Measurements from ENCODE around the gene CDK13.

CDK13 gene

DNA sequence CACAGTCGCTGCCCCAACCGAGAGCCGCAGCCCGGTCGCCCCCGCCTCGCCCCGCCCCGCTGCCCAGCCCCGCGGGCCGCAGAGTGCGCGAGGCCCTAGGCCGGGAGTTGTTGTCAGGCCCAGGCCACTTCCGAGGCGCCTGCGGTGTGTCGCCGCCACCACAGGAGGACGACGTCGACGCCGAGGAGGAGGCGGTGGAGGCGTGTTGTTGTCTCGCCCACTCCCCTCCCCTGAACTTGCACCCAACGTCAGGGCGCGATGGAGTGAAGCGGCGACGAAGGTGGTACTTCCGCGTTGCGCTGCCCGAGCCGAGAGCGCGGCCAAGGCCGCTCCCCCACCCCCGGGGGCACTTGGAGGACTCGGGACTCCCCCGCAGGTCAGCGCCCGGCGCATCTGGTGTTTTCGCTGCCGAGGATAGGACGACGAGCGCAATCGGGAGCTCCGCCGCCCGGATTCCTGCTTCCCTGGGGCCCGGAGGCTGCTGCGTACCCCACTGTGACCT lies at the start of gene CDK13:
Gene CDK13 (plus strand): TSS at position 286 of the 502 bp plus-strand sequence. CDS start 386 bp downstream, outside the sequence.
- DNase-seq: peak; percentile 86

DNA sequence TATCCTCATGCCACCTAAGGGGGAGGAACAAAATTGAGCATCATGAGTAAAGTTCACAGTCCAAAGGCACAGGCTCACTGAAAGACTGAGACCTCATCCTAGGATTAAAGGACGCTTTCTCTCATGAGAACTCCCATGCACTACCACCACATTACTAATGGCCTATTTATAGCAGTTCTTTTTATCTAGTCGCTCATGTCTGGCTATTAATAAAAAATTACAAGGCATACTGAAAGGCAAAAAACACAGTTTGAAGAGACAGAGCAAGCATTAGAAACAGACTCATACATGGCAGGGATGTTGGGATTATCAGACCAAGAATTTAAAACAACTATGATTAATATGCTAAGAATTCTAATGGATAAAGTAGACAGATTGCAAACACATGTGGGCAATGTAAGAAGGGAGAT lies 46.0 kb upstream of the CDK13 start:
- no peak for DNase-seq

DNA sequence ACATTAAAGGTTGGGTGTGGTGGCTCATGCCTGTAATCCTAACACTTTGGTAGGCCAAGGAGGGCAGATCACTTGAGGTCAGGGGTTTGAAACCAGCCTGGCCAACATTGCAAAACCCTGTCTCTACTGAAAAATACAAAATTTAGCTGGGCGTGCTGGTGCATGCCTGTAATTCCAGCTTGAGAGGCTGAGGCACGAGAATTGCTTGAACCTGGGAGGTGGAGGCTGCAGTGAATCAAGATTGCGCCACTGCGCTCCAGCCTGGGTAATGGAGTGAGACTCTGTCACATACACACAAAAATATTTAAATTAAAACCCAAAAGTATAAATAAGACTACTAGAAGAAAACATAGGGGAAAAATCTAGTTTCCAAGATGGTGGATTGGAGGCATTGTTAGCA lies 41.9 kb upstream of the CDK13 start:
- no peak for DNase-seq

DNA sequence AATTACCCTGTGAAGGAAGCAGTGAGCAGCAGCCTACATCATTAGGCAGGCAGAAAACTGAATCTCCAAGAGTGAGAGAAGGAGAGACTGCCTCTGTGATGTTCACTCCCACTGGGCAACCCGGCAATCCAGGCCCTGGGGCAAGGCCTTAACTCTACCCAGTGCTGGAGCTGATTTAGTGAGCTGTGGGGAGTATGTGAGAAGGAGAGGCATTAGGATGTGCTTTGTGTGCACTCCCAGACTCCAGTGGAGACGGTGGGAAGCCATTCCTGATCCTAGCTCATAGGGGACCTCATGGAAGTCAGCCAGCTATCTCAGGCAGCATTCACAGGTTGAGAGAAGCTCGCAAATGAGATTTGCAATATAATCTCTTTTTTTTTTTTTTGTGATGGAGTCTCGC lies 41.1 kb upstream of the CDK13 start:
- DNase-seq: no peak

DNA sequence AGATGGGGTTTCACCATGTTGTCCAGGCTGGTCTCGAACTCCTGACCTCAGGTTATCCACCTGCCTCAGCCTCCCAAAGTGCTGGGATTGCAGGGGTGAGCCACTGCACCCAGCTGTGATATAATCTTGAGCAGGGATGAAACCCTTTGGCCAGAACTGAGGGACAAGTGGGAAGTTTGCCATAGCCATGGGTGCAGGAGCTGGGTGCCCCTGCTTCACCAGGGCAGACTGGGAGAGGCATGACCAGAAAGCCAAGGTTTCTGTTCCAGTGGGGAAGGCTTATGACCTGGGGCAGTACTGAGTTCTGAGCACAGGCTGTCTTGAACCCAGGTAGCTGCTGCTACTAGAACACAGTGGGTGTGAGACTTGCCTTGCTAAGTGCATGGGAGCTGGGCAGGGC lies 40.5 kb upstream of the CDK13 start:
- DNase-seq: no peak

DNA sequence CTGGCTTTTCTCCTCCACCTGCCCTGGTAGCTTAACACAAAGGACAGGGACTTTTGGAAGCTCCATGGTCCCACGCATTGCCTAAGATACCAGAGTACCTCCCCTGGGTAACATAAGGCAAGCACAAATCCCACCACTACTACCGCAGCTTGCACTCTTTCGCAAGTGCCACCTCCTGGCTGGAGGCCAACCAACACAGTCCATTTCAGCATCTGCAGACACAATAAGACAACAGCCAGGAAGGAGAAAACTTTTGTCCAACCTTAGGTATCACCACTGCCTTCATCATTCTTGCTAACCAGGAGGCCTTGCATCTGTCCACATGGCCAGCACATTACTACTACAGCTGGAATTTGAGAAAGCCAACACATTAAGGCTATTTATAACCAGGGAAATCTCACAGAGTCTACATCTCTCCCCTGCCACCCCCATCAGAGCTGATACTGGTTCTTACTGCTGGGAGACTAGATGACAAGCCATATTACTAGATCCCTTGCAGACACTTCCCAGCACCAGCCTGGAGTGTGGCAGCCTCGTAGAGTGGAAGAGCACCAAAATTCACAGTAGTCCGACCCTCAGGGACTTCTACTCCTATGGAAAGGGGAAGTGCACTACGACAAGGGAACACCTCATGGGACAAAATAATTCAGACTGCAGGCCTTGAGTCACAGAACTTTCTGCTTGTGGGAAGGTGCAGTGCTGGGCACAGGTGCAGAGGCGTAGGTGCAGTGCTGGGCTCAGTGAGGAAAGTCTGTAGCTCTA lies 39.8 kb upstream of the CDK13 start:
- no peak for DNase-seq

DNA sequence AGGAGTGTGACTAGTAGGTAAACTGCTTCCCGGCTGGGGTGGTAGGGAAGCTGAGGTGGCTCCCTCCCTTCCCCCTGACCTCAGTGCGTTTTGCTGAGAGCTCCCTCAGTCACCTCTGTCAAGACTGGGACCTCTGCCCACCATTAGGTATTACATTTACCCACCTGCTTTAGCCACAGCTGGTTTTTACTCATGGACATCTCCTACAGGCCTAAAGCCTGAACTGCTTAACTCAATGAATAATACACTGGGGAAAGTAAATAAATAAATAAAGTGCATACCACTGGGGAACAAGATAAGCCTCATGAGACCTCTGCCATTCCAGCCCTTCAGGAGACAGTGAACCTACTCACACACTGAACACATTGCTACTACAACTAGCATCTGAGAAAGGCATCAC lies 38.9 kb upstream of the CDK13 start:
- DNase-seq: no peak

DNA sequence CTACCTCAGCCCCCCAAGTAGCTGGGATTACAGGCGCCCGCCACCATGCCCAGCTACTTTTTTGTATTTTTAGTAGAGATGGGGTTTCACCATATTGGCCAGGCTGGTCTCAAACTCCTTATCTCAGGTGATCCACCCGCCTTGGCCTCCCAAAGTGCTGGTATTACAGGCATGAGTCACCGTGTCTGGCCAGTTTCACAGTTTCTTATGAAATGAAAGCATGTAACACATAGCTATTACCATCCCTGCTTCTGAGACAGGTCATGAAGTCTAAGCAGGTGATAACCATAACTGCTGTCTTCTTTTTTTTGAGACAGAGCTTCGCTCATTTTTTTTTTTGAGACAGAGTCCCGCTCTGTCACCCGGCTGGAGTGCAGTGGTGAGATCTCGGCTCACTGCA lies 34.2 kb upstream of the CDK13 start:
- DNase-seq: peak; percentile 2

DNA sequence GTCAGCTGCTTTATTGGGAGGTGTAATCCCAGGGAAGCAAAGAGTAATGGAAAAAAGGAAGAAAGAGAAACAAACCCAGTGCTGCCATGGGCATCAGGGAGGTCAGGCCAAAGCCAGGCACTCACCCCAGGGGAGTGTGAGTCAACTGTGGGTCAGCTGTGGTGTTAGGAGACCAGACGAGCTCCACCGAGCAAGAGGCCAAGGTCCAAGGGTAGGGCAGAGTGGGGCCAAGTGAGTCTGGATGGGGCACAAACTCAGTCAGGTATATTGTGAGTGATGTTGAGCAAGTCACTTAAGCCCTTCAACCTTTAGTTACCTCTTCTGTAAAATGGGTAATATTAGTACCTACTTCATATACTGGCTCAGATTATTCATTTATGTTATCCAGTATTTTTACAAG lies 30.4 kb upstream of the CDK13 start:
- DNase-seq: no peak

DNA sequence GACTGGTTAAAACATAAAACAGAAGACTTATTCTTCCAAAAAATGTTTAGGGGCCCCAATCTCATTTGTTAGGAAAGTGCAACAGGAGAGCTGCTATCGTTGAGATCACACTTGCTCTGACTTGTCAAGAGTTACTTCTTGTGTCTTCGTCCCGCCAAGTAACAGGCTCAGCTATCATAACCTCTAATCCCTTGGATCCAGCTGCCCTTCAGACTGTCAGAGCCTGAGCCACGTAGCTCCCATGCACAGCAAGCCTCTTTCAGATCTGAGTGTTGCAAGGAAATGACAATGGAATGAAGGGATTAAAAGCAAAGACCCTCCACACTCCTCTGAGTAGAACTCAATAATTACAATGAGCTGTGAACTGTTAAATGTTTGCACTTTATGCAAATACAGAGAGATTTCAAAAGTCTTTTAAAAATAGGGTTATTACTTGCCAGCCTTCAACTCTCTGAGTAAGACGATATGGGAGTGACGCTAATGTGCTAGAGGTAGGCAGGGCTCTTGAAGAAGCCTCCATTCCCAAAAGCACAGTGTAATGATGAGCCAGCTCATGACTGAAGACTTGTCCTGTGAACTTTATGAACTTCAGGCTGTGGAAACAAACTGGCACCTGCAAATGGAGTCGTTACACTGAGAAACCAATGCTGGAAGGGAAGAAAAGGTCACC lies 28.4 kb upstream of the CDK13 start:
- no peak for DNase-seq

DNA sequence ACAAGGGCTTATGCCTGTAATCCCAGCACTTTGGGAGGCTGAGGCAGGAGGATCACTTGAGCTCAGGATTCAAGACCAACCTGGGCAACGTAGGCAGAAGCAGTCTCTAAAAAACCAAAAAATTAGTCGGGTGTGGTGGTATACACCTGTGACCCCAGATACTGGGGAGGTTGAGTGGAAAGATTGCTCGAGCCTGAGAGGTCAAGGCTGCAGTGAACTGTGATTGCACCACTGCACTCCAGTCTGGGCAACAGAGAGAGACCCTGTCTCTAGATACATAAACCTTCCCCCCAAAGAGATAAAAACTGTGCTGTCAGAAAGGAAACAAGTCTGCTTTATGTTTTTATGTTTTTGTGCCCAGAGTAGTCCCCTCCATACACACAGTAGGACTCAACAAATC lies 27.5 kb upstream of the CDK13 start:
- DNase-seq: no peak

DNA sequence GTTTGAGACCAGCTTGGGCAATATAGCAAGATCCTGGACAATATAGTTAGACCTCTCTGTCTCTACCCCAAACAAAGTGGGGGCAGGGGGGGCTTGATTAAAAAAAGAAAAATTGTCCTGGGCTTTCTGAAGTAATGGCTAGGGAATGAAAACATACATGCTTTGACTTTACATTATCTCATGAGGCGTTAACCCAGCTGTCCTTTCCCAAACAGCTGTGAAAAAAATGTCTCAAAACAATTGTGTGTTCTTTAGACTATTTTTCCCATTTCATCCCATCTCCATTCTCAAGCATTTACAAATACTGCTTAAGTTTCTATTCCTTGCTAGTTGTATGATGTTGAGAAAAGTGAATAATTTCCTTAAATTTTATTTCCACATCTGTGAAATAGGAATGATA lies 27.0 kb upstream of the CDK13 start:
- no peak for DNase-seq

DNA sequence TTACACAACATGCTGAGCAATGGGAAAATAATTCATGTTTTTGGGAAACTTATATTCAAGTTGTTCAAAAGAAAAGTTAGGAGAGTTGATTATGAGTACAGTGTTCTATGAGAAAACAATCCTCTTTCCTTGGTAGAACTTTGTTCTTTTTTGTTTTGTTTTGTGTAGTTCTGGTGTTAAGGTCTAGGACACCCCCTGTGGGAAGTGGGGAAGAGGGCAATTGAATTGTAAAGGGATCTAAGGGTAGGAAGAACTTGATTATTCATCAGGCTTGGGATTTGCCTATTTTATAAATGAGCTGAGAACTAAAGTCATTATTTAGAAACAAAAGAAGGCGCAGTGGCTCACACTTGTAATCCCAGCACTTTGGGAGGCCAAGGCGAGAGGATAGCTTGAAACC lies 25.9 kb upstream of the CDK13 start:
- no peak for DNase-seq

DNA sequence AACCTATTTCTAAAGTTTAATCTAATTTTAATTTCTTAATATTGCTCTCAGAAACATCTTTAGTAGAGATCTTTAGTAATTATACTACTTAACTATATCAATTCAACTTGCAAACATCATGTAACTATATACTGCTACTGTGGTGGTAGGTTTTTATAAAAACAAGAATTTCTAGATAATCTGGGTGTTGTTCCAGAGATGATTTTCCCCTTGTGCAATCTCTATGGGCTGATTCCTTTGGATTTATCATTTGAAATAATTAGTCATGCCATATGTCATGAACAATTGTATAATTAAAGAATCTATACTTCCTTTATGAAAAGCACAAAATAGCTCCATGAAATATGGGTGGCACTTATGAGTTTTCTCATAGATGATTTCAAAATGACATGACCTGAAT lies 23.9 kb upstream of the CDK13 start:
- DNase-seq: no peak

DNA sequence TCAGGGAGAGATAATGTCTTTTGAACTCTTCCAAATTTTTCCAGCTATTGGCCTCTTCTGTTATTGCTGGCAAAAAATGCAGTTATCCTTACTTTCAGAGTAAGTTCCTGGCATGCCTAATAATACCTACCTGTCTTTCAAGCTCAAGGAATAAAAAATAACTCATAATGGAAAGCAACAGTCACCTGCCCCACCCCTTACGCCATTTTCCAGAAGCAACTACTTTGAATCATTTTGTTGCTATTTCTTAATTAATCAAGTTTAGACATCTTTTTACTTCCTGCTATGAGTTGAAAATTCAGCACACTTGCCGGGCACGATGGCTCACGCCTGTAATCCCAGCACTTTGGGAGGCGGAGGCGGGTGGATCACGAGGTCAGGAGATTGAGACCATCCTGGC lies 23.0 kb upstream of the CDK13 start:
- no peak for DNase-seq

DNA sequence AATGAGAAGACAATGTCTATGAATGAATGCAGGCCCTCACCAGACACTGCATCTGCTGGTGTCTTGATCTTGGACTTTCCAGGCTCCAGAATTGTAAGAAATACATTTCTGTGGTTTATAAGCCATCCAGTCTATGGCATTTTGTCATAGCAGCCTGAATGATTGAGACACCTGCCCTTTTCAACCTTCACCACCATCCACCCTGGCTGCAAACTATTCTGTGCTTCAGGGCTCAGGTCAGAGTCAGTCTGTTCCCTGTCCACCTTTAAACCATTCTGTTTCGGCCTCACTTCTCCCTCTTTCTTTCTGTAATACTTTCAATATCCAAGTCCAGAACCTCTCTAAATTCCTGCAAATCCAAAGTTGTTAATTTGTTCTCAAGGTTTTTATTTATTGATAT lies 15.9 kb upstream of the CDK13 start:
- no peak for DNase-seq

DNA sequence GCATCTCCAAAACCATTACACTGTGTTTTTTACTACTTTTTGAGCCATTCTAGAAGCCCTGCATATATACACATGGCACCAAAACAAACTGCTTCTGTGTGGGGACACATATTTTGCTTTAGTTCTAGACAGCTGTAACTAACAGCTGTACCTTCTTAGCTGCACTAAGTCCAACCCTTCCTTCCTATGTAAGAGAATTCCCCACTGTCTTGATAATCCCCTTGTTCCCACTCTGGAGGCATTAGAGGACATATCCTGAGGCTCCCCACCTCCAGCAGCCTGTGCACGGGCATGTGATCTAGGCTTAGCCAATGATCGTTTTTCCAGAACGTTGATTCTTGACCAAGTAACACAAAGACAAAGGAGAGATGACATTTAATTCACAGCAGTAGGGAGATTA lies 13.3 kb upstream of the CDK13 start:
- no peak for DNase-seq

DNA sequence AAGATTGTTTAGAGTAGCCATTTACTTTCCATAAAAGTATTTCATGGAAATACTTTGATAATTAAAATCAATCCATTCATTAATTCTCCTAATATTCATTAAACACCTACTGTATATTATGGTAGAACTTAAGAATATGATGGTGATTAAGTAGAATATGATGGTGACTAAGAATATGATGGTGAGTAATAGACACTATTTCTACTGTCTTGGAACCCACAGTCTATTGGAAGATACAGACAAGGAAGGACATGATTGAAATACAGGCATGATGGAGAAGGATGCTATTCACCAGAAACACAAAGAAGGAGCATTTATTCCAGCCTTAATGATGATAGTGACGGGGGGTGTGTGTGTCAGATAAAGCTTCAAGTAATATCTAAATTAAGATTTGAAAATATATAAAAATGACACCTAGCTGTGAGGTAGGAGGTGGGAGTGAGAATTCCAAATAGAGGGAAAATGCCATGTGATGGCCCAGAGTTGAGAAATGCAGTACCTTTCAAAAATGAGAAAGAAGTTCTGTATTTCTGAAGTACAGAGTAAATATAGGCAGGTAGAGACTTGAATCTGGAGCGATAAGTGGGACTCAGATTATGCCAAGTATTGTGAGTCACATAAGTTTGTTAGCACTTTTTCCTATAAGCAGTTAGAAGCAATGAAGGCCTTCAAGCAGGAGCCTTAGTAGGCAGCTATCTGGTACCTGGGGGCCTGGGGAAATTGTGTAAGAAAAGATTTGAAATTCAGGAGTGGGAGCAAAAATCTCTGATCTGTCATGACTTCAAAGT lies 12.5 kb upstream of the CDK13 start:
- no peak for DNase-seq

DNA sequence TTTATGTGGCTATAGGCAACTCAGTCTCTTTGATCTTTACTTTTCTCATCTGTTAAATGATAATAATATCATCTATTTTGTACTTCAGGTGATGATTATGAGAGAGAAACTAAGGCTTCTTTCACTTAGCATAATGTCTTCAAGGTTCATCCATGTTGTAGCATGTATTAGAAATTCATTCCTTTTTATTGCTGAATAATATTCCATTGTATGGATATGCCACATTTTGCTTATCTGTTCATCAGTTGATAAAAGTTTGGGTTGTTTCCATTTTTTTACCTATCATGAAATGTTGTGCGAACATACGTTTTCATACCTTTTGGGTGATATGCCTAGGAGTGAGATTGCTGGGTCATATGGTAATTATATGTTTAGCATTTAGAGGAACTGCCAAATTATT lies 7.2 kb upstream of the CDK13 start:
- DNase-seq: no peak

DNA sequence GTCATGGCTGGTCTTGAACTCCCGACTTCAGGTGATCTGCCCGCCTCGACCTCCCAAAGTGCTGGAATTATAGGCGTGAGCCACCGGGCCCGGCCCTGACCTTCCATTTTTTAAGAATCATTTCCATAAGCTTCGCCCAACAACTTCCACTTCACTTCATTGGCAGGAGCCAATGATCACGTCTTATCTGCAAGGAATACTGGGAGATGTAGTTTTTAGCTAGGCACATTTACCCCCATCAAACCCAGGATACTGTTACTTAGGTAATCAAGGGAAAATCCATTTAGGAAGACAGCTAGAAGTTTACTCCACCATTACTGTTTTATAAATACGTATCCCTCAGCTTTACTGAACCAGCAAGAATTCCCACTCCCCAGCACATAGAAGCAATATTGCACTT lies 3.4 kb upstream of the CDK13 start:
- DNase-seq: no peak

DNA sequence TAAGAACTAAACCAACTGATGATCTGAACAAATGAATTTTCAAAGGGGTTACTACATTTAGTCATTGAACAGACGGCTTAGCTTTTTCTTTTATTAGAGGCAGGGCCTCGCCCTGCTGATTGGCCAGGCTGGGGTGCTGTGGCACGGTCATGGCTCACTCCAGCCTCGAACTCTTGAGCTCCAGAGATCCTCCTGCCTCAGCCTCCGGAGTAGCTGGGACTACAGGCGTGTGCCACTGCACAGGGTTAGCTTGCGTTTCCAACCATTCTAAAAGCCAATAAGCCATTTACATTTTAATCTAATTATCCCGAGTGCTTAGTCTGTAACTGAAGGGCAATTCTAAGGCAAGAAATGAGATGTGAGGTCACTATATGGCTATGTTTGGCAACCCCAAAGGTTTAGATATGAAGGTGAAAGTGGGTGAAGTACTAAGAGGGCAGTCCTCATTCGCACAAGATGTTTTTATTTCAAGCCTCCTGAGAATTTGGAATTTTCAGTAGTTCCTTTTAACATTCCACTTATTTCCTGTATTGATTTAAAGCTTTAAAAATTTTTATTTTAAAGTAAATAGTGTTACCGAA lies 1.6 kb upstream of the CDK13 start:
- DNase-seq: no peak

DNA sequence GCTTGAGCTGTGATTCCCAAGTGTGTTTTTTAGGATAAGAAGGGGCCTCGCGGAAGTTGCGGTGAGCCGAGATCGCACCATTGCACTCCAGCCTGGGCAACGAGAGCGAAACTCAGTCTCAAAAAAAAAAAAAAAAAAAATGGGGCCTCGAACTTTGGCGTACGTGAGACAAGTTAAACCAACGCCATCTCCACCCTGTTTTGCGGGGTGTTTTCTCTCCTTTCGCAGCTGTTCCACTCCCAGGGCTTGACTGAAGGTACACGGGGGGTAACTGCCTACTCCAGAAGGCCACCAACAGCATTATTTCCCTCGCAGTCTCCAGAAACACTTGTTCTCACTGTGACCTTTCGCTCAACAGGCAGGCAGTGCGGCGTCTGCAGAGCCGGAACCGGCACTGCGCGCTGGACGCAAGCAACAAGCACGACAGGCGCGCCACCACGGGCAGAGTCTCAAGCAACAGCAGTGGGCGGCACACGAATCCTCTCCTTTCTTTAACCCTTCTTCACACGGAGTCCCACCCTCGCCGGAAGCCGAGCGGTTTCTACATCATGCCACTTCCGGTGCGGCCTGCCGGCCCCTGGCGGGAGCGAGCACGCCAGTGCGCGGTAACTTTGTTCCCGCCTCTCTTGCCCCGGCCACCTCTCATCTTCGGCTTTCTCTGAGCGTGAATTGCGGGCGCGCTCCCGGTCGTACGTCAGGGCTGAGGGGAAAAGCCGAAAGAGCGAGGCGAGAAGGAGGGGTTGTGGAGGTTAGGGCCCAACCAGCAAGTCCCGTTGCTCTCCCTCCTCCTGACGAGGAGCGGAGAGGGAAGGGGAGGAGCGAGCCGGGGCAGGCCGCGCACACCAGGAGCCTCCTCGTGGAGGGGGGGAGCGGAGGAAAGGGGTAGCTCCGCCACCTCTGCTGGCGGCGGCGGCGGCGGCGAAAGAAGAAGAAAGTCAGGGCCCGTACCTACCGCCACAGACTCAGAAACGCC lies 814 bp upstream of the CDK13 start:
- DNase-seq: peak; percentile 92
